Epithelial cell of proximal tubule (primary cell): ENCODE results near the gene DGKZ. TPM values are rescaled to one million over a fixed set of nuclear protein-coding genes. Genes with fewer than 3 reads are reported as not detected.
A peak's percentile ranks its signal among the peaks of the same experiment; 100 is the strongest.

Experiments used
- DNase-seq: peaks from one replicate; pipeline ENCODE4 v3.0.0-alpha.2; 2011; ENCODE audit warnings: low read depth
- H3K4me3 ChIP-seq: 2 replicates; pipeline ENCODE4 v1.5.1; 2011; ENCODE audit warnings: low read depth, mild to moderate bottlenecking, low read length
- CTCF ChIP-seq: conservative IDR thresholded peaks from 2 replicates; pipeline ENCODE4 v1.5.1; 2012; ENCODE audit warnings: low read depth, mild to moderate bottlenecking, low read length
- total RNA-seq: library from RNA; depleted of rRNA; stranded (reverse); fragments of >200 nt; gene quantifications from 2 replicates; pipeline ENCODE4 v1.2.3, GENCODE V29; 2015

Gene DGKZ
- total RNA-seq, 1 donor from 2014 or later = 41.1 TPM

GRCh38 chr11:46386674-46387073, 39.4 kb downstream of the DGKZ start:
- TF ChIP-seq CTCF = no peak
- no peak overlapping the region for H3K4me3 ChIP-seq
- no peak for DNase-seq

GRCh38 chr11:46387456-46387855, 40.2 kb downstream of the DGKZ start:
- H3K4me3 ChIP-seq = no peak overlapping the region
- no peak for DNase-seq
- TF ChIP-seq CTCF = no peak

GRCh38 chr11:46387919-46388618, 40.8 kb downstream of the DGKZ start:
- no peak overlapping the region for H3K4me3 ChIP-seq
- TF ChIP-seq CTCF = no peak
- no peak for DNase-seq

GRCh38 chr11:46388619-46389449, 41.6 kb downstream of the DGKZ start:
- DNase-seq = no peak
- no peak for TF ChIP-seq CTCF
- H3K4me3 ChIP-seq = no peak overlapping the region

GRCh38 chr11:46389450-46390330, 42.4 kb downstream of the DGKZ start:
- peak overlapping the region; percentile 55 for H3K4me3 ChIP-seq
- no peak for DNase-seq
- TF ChIP-seq CTCF = peak; percentile 65

GRCh38 chr11:46390331-46391171, 43.3 kb downstream of the DGKZ start:
- H3K4me3 ChIP-seq = peak overlapping the region; percentile 55
- no peak for DNase-seq
- no peak for TF ChIP-seq CTCF
